Measurements from ENCODE around the gene UNC50. TPM values are rescaled to one million over a fixed set of nuclear protein-coding genes. Genes with fewer than 3 reads are reported as not detected.
"Not testable (repeated sequence)": the region's sequence is repeated elsewhere in the genome, so short reads cannot be mapped to it uniquely, and the experiment has no call there.

Gene UNC50
- total and polyA plus RNA-seq, 2 experiments from 2014 or later: 78.8 to 80.0 TPM

GRCh38 chr2:98656800-98657199, 48.4 kb downstream of the UNC50 start:
- no peaks in the 10 kb centered on the region for H3K9me2 ChIP-seq (replicated peaks; ENCODE audit: insufficient read depth)
- H3K9me3 ChIP-seq (ENCODE audit: low read depth): no peaks in the 10 kb centered on the region
- no peak for DNase-seq (ENCODE audit: low spot score)
- no peaks in the 10 kb centered on the region for H3K79me2 ChIP-seq
- 91% methylated on average over 4 of the region's 4 CpGs for WGBS (ENCODE audit: low lambda C conversion rate, missing lambda C conversion rate)
- H3K4me3 ChIP-seq: no peak overlapping the region
- TF ChIP-seq EZH2 (IDR thresholded peaks at IDR 0.05; ENCODE audit: borderline replicate concordance) (no peak), EZH2phosphoT487 (IDR thresholded peaks at IDR 0.05; ENCODE audit: low read depth, severe bottlenecking, unreplicated experiment) (no peak), CTCF (IDR thresholded peaks at IDR 0.05; ENCODE audit: poor library complexity) (no peak)
- H4K20me1 ChIP-seq (ENCODE audit: insufficient read depth, poor library complexity, severe bottlenecking): no peaks in the 10 kb centered on the region
- H2AFZ ChIP-seq: no peak overlapping the region
- H3K4me2 ChIP-seq: no peak overlapping the region
- H3K4me1 ChIP-seq (ENCODE audit: insufficient read depth): no peaks in the 10 kb centered on the region
- no peaks in the 10 kb centered on the region for H3K36me3 ChIP-seq (replicated peaks; ENCODE audit: insufficient read depth, low read depth)
- H3K27me3 ChIP-seq: no peaks in the 10 kb centered on the region
- H3K27ac ChIP-seq: no peak overlapping the region

- H2AFZ ChIP-seq: no peak overlapping the region
- 91% methylated on average over 4 of the region's 4 CpGs for WGBS (ENCODE audit: low lambda C conversion rate, missing lambda C conversion rate)
- no peak overlapping the region for H3K4me3 ChIP-seq
- DNase-seq (ENCODE audit: low spot score): no peak
- H3K36me3 ChIP-seq (replicated peaks; ENCODE audit: insufficient read depth, low read depth): no peaks in the 10 kb centered on the region
- H3K4me2 ChIP-seq: no peak overlapping the region
- TF ChIP-seq EZH2phosphoT487 (IDR thresholded peaks at IDR 0.05; ENCODE audit: low read depth, severe bottlenecking, unreplicated experiment): no peak
- TF ChIP-seq CTCF (IDR thresholded peaks at IDR 0.05; ENCODE audit: poor library complexity): no peak
- TF ChIP-seq EZH2 (IDR thresholded peaks at IDR 0.05; ENCODE audit: borderline replicate concordance): no peak
- no peaks in the 10 kb centered on the region for H3K9me2 ChIP-seq (replicated peaks; ENCODE audit: insufficient read depth)
- no peaks in the 10 kb centered on the region for H3K9me3 ChIP-seq (ENCODE audit: low read depth)
- H4K20me1 ChIP-seq (ENCODE audit: insufficient read depth, poor library complexity, severe bottlenecking): no peaks in the 10 kb centered on the region
- H3K27ac ChIP-seq: no peak overlapping the region
- H3K4me1 ChIP-seq (ENCODE audit: insufficient read depth): no peaks in the 10 kb centered on the region
- H3K79me2 ChIP-seq: no peaks in the 10 kb centered on the region
- H3K27me3 ChIP-seq: no peaks in the 10 kb centered on the region
Measured at GRCh38 chr2:98658816-98659490, 50.6 kb downstream of the UNC50 start.

GRCh38 chr2:98659491-98659840, 51.1 kb downstream of the UNC50 start:
- H3K4me3 ChIP-seq; H3K9me3 ChIP-seq (ENCODE audit: low read depth); H3K79me2 ChIP-seq; H2AFZ ChIP-seq; H3K36me3 ChIP-seq (replicated peaks; ENCODE audit: insufficient read depth, low read depth); H3K27me3 ChIP-seq; H4K20me1 ChIP-seq (ENCODE audit: insufficient read depth, poor library complexity, severe bottlenecking); H3K4me1 ChIP-seq (ENCODE audit: insufficient read depth); H3K27ac ChIP-seq; H3K9me2 ChIP-seq (replicated peaks; ENCODE audit: insufficient read depth); H3K4me2 ChIP-seq; DNase-seq (ENCODE audit: low spot score): not testable (repeated sequence)
- WGBS (ENCODE audit: low lambda C conversion rate, missing lambda C conversion rate): 94% methylated on average over 3 of the region's 3 CpGs

GRCh38 chr2:98663511-98664090, 55.2 kb downstream of the UNC50 start:
- DNase-seq (ENCODE audit: low spot score): no peak
- Histone ChIP-seq H3K4me1 (ENCODE audit: insufficient read depth) (no peaks in the 10 kb centered on the region), H3K79me2 (no peaks in the 10 kb centered on the region), H3K36me3 (replicated peaks; ENCODE audit: insufficient read depth, low read depth) (no peaks in the 10 kb centered on the region), H3K4me3 (no peak overlapping the region), H3K4me2 (no peak overlapping the region), H4K20me1 (ENCODE audit: insufficient read depth, poor library complexity, severe bottlenecking) (no peaks in the 10 kb centered on the region), H3K27me3 (no peaks in the 10 kb centered on the region), H2AFZ (no peak overlapping the region), H3K9me2 (replicated peaks; ENCODE audit: insufficient read depth) (no peaks in the 10 kb centered on the region), H3K27ac (no peak overlapping the region), H3K9me3 (ENCODE audit: low read depth) (no peaks in the 10 kb centered on the region)
- no peak for TF ChIP-seq CTCF (IDR thresholded peaks at IDR 0.05; ENCODE audit: poor library complexity)
- TF ChIP-seq EZH2phosphoT487 (IDR thresholded peaks at IDR 0.05; ENCODE audit: low read depth, severe bottlenecking, unreplicated experiment): no peak
- TF ChIP-seq EZH2 (IDR thresholded peaks at IDR 0.05; ENCODE audit: borderline replicate concordance): no peak
- 95% methylated on average over 12 of the region's 12 CpGs for WGBS (ENCODE audit: low lambda C conversion rate, missing lambda C conversion rate)
